Lower lobe of right lung (tissue), 2 donors: ENCODE results near the gene PPP2R3C. TPM values are rescaled to one million over a fixed set of nuclear protein-coding genes. Genes with fewer than 3 reads are reported as not detected.

Source experiments
- ATAC-seq, 2 donors: fragments of 200-7000 bp; cut with Tn5 transposase; one replicate each; pipeline ENCODE4 v1.9.1; 2020 to 2022; ENCODE audit warnings: mild to moderate bottlenecking in 2 of 2, moderate library complexity in 2 of 2
- DNase-seq: peaks from one replicate; pipeline ENCODE4 v3.0.0-alpha.2; 2020
- H3K27ac ChIP-seq: fragments of 200-600 bp; one replicate; pipeline ENCODE4 v1.8.0; 2022
- H3K27me3 ChIP-seq: fragments of 200-600 bp; one replicate; pipeline ENCODE4 v1.8.0; 2022; ENCODE audit warnings: low read depth
- H3K36me3 ChIP-seq: fragments of 200-600 bp; one replicate; pipeline ENCODE4 v1.8.0; 2022; ENCODE audit warnings: mild to moderate bottlenecking
- H3K4me1 ChIP-seq: fragments of 200-600 bp; one replicate; pipeline ENCODE4 v1.8.0; 2022
- H3K4me3 ChIP-seq: fragments of 200-600 bp; one replicate; pipeline ENCODE4 v1.8.0; 2022; ENCODE audit warnings: mild to moderate bottlenecking
- H3K9me3 ChIP-seq: fragments of 200-600 bp; one replicate; pipeline ENCODE4 v1.8.0; 2022
- CTCF ChIP-seq: fragments of 200-600 bp; IDR thresholded peaks from one replicate; pipeline ENCODE4 v1.8.0; 2022; ENCODE audit warnings: antibody characterized with exemption, mild to moderate bottlenecking
- intact Hi-C: fragments of 100-400 bp; cut with DNase I; formaldehyde crosslinking; loops from one replicate; pipeline ENCODE4 v1.11.0; 2022
- total RNA-seq: library from RNA; stranded (reverse); fragmentation: NEBNext Ultra II Directional; extraction: Animal tissue kit (Norgen Biotek cat#: 25700); gene quantifications from one replicate; pipeline ENCODE4 v1.2.1, GENCODE V29; 2021
- donor health status: DM: no; HTN: yes; CAD: no; lungs with severe emphysema.

The PPP2R3C gene
- total RNA-seq, 1 donor from 2014 or later = 41.4 TPM

- TF ChIP-seq CTCF = no peak
- intact Hi-C loops = no loop called here
- Histone ChIP-seq H3K27ac (no peak overlapping the region), H3K27me3 (no peaks in the 10 kb centered on the region), H3K36me3 (no peaks in the 10 kb centered on the region), H3K4me3 (no peak overlapping the region), H3K9me3 (no peaks in the 10 kb centered on the region), H3K4me1 (no peaks in the 10 kb centered on the region)
- no peak for ATAC-seq
- no peak for DNase-seq
These were observed 27.4 kb upstream of the PPP2R3C start for GRCh38 chr14:35149239-35149638.

- Histone ChIP-seq H3K9me3 (no peaks in the 10 kb centered on the region), H3K36me3 (no peaks in the 10 kb centered on the region), H3K27ac (no peak overlapping the region), H3K27me3 (no peaks in the 10 kb centered on the region), H3K4me1 (no peaks in the 10 kb centered on the region), H3K4me3 (no peak overlapping the region)
- TF ChIP-seq CTCF = no peak
- intact Hi-C loops = no loop called here
- ATAC-seq (no peak), DNase-seq (no peak)
These were observed 25.9 kb upstream of the PPP2R3C start for GRCh38 chr14:35147711-35148110.

GRCh38 chr14:35147186-35147585 lies 25.4 kb upstream of the PPP2R3C start:
- Histone ChIP-seq H3K27ac (no peak overlapping the region), H3K4me3 (no peak overlapping the region), H3K27me3 (no peaks in the 10 kb centered on the region), H3K36me3 (no peaks in the 10 kb centered on the region), H3K9me3 (no peaks in the 10 kb centered on the region), H3K4me1 (no peaks in the 10 kb centered on the region)
- no peak for TF ChIP-seq CTCF
- DNase-seq = no peak
- no peak for ATAC-seq
- intact Hi-C loops = no loop called here

- H3K4me1 ChIP-seq = no peaks in the 10 kb centered on the region
- H3K27ac ChIP-seq = no peak overlapping the region
- TF ChIP-seq CTCF = no peak
- H3K36me3 ChIP-seq = no peaks in the 10 kb centered on the region
- intact Hi-C loops = no loop called here
- ATAC-seq (no peak), DNase-seq (no peak)
- no peaks in the 10 kb centered on the region for H3K27me3 ChIP-seq
- no peak overlapping the region for H3K4me3 ChIP-seq
- no peaks in the 10 kb centered on the region for H3K9me3 ChIP-seq
These were observed 24.9 kb upstream of the PPP2R3C start for GRCh38 chr14:35146711-35147149.

- Histone ChIP-seq H3K4me1 (no peaks in the 10 kb centered on the region), H3K27ac (no peak overlapping the region), H3K27me3 (no peaks in the 10 kb centered on the region), H3K9me3 (no peaks in the 10 kb centered on the region), H3K4me3 (no peak overlapping the region), H3K36me3 (peaks cover 8% of the 10 kb centered on the region)
- DNase-seq (no peak), ATAC-seq (no peak)
- TF ChIP-seq CTCF = no peak
- intact Hi-C loops = loop anchor here (5.0 kb wide), 1 partner anchor 268 kb away; no protein-coding TSS in a partner anchor
These were observed 22.2 kb upstream of the PPP2R3C start for GRCh38 chr14:35144029-35144428.
